Middle frontal gyrus (tissue), 1 donor: ENCODE data around the gene DDO.

Source experiments
- DNase-seq: peaks from one replicate; pipeline ENCODE4 v3.0.0-alpha.2; 2015; ENCODE audit warnings: low spot score; ENCODE audit errors: extremely low spot score

Gene DDO

DNA sequence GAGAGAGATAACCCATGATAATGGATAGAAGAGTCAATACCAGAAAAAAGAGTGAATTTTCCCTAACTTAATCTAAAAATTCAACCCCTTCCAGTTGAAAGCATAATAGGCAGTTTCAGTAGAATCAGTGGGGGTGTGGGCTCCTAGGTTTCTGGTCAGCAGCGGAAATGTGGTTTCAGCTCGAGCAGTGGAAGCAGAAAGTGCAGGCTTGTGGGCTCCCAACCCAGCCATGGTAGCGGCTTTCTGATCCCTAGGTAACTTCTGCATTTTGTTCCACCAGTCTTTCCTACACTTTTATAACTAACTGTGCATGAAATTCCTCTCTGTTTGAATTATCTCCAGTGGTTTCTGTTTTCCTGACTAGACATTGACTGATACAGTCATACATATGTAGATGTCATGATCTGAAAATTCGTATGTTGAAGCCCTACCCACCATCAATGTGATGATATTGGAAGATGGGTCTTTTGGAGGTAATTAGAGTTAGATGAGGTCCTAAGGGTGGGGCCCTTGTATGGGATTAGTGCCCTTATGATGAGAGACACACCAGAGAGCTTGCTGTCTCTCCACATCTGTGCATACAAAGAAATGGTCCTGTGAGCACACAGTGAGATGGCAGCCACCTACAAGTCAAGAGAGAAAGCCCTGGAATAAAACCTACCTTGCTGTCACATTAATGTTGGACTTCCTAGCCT, 6.5 kb upstream of the DDO start:
- DNase-seq = no peak

DNA sequence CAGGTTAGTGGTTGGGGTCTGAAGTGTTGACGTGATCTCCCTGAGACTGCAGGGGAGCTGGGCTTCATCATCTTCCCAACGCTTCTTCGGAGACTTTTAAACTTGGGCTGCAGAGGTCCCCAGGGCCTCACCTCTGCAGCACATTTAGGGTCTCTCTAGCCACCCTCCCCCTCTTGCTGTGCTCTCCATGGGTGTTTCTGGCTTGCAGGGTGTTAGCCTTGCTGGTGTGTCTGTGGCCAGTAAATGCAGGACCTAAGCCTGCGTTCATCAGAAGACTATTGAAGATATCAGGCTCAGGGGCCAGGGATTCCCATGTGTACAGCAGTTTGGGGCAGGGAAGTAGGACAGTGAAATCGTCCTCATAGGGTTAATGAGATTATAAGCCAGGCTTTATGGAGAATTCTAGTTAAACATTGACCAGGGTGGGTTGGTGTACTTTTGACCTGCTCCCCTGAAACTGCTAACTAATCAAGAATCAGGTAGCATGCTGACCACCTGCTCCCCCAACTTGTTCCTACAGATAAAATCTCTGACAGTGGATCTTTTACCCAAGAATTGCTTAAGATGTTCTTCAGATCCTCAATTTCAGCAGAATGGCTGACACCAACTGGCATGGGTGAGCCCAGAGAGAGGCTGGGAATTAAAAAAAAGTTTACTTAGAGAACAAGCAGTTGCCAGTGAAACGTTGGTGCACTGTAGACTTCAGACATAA, 3.8 kb upstream of the DDO start:
- no peak for DNase-seq

DNA sequence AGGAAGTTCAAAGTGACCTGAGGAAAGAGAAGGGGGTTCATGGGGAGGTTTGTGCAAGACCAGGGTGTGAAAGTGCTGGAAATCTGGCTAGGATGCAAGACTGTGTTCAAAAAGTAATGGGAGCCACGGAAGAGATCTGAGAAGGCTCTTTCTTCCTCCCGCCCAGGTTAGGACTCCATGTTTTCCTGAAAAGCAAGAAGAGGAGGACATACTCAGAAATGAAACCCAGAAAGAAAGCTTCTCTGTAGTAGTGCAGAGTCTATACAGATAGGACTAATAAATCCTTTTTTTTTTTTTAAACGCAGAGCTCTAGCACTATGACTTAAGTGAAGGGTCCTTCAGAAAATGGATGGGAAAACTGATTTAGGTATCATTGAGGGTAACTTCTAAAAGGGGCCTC, 3.2 kb upstream of the DDO start:
- DNase-seq = no peak

DNA sequence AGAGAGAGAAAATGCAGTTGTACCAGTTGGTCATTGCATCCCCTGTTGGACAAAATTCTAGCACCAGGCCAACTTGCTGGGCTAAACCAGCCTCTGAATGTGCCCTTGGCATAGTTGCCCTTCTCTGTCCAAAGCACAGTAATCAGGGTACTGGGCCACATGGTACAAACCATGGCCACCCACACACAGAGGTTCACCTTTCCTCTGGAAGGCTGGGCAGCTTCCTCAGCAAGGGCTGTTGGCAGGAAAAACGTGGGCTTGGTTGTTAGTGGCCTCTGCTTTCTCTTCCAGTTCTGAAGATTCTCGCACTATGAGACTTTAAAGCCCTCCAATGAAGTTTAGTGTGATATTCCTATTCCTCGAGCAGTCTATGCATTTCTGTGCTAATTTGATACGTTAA, 706 bp downstream of the DDO start:
- no peak for DNase-seq

DNA sequence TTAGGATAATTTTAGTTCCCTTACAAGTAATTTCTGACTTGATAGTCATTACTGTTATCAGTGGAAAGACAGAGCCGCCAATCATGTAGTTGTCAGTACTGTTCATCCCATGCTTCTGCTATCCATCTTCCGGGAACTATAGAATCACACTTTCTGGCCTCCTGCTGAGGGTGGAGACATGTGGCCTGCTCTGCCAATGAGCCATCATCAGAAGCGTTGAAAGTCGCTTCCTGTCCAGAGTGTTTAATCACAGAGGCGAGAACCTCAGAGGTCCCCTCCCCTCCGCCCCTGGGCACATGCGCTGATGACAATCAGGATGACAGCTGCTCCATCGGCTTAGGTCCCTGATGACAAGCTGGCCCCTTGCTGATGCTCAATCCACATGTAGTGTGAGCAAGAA, 3.0 kb downstream of the DDO start:
- DNase-seq = no peak

DNA sequence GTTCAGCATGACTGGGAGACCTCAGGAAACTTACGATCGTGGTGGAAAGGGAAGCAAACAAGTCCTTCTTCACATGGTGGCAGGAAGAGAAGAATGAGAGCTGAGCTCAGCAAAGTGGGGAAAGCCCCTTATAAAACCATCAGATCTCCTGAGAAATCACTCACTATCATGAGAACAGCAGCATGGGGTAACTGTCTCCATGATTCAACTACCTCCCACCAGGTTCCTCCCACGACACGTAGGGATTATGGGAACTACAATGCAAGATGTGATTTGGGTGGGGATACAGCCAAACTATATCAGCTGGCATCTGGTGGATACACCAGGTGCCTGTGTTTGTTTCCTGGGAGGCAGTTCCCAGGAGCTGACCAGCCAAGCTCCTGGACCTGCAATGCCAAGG, 4.9 kb downstream of the DDO start:
- DNase-seq = no peak

DNA sequence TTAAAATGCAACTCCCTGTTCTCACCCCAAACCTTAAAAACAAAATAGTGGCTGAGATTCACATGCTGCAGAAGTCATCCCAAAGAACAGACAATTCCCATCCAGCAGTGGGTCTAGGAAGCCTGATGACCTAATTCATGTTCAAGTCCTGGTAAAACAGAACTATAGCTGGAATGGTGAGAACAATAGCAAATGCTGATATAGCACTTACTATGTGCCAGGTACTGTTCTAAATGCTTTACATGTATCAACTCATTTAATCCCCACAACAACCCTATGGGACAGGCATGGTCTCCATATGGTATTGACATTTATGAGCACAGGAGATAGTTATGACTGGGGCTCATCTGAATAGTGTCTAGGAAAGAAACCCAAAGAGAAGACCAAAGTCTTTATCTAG, 5.6 kb downstream of the DDO start:
- no peak for DNase-seq

DNA sequence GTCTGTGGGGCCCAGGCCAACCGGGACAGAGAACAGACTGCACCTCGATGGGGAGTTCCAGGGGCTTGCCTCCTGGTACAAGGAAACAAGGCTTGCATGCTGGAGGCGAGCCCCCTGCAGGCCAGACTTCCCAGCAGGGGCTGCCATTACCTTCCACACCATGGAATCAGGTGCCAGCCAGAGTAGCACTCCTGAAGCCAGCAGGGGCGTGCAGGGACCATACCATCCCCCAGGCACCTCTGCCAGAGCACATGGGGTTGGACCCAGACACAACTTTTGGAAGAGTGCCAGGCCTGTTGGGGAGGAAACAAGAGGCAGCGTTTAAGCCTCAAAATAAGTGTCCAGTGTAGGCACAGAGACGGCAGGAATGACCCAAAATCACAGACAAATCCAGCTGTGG, 6.5 kb downstream of the DDO start:
- no peak for DNase-seq

DNA sequence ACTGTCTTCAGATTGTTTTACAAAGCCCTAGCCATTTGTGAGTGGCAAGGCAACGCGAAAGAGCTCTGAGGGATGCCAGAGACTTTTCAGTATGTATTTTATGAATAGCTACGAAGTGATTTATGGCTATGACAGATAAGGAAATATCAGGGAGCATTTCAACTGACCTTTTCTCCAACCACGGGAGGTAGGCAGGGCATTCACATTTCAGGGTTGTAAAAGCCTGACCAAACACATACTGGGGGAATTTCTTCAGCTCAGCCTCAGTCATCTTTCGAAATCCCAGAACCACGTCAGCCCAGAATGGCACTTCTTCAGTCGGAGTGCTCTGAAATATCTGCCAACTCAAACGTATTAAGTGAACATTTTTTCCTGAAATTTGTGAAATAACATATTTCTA, 10.8 kb downstream of the DDO start:
- no peak for DNase-seq

DNA sequence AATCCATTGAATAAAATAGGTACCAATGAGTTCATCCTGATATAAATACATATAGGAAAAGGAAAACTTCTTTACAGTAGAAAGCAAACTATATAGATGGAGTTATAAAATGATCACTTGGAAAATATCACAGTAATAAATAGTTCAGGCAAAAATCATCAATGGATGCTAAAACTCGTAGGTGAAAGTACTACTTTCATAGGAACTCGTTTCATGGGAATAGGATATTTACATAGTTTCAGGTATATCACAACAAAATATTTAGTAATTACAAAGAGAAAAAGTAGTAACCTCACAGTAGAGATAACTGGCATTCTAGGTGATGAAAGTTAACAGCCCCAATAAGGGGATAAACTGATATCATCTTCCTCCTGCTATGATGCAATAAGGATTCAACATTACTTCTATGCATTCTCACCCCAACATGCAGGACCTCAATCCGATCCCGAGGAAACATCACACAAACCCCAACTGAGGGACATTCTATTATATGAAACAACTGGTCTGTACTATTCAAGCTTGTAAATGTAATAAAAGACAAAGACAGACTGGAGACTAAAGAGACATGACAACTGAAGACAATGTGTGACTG, 13.7 kb downstream of the DDO start:
- DNase-seq = no peak

DNA sequence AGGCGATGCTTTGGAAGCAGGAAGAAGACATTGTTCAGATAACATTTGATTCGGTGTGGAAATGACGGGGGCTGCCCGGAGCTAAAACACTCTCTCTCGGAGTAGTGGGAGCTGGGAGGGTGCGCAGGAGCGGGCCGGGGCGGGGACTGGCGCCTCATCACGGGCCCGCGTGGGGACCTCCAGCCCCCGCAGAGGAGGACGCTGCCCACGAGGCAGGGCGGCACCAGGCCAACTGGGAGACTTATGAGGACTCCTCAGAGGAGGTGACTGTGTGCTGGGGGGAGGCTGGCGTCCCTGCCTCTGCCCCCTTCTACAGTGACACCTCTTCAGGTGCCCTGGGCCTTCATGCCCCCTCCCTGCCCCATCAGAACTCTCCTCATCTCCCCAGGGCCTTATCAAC, 15.2 kb downstream of the DDO start:
- DNase-seq = no peak

DNA sequence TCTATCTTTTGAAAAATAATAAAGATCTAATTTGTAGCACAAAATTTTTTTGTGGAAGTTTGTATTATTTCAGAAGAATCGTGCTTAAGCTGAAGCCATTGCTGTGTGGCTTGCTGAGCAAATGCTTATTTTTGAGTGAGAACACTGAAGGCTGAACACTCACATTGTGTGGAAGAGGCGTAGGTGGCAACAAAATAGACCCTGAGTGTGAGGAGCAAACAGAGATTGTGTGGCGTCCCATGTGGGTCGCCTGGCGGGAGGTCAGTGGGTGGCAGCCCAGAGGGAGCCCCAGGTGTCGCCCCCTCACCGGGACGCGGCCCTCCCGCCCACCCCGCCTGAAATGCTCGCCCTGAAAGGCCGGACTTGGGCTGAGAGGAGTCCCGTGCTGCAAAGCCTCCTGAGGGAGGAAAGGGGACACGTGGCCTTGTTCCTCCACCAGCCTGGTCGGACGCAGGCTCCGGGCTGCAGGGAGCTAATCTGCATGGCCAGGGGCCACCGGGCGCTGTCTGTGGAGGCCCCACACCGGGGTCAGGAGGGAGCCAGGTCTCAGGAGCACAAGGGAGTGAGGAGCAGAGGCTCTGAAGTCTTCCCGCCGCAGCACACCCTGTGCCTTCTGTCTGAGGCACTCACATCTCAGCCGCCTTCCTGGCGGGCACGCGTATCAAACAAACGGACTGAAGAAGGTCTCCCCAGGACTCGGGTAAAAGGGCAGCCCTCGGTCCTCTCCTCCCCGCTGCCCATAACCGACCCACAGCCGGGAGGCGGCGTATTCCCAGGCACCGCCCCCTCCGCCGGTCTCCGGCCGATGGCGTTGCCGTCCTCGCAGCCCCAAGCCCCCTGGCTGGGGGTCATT, 15.9 kb downstream of the DDO start:
- no peak for DNase-seq

DNA sequence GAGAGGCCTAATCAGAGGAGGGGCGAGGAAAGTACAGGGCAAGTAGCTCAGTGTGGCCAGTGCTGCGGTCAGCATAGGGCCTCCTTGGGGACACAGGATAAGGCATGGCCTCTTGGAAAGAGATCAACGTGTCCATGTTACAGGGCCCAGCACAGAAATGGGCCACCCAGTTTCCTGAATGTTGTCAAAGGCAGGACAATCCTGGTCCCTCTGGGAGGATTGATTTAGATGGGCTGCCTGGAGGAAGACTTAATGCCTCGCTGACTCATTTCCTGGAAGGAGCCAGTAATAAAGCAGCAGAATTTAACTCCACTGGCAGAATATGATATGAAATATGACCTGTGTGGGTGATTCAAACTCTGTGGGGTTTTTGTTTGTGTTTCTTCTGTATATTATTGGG, 16.6 kb downstream of the DDO start:
- DNase-seq = no peak

DNA sequence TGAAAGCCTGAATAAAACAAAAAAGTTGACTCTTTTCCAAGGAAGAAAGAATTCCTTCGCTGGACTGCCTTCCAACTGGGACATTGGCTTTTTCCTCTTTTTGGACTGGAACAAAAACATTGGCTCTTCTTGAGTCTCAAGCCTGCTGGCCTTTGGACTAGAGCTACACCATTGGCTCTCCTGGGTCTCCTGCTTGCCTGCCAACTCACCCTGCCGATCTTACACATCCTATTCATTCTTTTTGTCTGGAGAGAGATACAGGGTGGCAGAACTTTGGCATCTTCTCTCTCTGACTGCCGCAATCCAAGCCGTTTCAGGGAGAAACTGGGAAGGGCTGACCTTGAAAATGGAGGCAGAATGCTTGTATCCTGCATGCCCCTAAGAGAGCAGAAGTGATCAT, 20.2 kb downstream of the DDO start:
- DNase-seq = no peak

DNA sequence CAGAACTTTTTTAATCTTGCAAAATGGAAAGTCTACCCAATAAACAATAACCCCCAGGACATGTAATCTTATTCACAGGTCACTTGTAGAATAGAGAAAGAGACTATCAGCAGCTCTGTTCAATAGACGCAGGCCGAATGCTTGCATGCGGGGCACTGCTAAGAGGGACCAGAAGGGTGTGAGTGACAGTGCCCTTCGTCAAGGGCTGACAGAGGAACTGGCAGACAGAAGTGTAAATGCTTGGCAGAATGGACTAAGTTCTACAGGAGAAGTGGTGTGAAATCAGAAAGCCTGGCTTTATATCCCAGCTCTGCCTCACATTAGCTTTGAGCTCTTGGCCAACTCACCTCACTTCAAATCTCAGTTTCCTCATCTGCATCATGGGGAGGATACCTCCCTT, 21.0 kb downstream of the DDO start:
- DNase-seq = no peak

DNA sequence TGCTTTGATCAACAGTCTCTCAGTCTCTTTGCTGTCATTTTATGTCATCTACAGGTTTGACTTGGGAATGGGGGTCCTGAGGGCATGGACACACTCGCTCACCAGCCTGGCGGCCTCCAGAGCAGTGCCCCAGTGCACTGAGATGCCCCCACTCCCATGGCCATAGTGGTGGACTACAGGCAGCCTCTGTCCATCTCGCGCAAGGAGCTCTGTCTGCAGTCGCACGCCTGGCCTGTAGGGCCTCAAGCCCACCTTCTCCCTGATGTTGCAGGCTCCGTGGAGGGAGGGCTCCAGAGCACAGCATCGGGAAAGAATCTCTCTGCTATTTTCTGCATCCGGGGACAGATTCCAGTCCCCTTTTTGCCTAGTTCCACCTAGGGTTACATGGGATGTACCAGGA, 22.6 kb downstream of the DDO start:
- DNase-seq = no peak

DNA sequence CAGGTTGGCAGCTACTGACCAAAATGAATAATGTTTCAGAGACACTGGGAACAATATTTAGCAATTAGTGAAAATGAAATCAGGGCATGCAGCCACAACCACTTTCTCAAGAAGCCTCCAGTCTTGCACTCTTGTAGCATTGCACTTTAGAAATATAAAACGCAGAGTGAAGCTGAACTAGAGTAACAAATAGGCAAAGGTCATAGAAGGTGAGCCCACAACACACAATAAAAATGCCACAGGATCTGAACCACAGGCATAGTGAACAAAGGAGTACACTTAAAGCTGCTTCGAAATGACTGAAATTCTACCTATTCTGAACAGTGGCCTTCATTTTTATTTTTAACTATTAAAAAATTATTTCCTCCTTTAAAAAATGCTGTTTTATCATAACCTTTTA, 25.0 kb downstream of the DDO start:
- DNase-seq = no peak

DNA sequence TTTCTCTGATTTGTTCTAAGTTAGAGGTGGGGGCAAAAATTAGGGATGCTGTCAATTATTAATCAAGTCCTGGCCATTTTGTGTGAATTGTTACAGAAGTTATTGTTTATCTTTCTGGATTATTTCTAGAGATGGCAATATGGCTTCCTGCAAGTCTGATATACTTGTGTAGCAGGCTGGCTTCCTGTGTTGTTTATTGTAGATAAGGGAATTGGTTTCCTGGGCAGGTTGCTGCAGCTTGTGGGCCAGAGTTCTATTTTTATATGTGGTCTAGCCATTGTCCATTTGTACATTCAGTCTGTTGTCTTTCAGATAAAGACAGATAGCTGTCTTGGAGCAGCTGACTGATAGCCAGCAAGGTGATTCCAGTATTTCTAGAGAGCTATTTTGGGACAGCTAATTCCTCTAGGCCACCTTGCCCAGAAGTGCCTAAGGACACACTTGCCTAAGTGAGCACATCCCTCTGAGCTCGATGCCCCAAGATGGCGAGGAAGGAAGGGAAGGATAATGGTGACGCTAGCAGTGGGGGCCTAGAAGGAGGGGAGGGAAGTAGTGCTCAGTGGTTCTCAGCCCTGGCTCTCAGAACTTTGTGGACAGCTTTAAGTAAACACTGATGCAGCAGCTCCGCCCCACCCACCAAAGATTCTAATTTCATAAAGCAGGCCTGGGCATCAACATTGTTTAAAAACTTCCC, 25.5 kb downstream of the DDO start:
- no peak for DNase-seq

DNA sequence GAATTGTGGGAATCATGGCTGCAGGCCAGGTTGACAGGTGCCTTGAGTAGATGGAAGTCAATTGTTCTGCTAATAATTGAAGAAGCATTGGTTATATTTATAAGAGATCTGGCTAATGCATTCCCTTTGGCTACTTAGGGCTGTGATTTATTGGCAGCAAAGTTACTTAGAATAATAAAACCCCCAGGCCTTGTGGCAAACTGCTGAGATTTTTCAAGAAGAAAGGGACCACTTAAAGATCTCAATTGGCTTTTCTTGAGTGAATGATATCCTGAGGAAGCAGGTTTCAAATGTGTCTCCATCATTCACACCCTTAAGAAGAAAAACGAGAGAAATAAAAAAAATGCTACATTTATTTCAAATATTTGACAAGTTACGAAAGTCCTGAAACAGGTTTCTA, 27.4 kb downstream of the DDO start:
- DNase-seq = no peak

DNA sequence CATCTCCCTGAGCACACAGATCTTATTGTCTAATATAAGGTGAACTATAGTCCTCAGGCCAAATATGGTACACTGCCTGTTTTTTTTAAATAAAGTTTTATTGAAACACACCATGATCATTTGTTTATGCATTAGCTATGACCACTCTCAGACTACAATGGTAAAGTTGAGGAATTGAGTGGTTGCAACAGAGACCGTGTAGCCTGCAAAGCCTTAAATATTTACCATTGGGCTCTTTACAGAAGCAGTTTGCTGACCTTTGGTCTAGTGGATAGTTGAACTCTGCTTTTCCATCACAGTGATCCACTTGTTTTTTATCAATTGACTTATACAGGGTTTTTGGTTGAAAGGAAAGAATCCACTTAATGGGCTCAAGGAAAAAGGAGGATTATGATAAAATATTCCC, 29.9 kb downstream of the DDO start:
- no peak for DNase-seq

DNA sequence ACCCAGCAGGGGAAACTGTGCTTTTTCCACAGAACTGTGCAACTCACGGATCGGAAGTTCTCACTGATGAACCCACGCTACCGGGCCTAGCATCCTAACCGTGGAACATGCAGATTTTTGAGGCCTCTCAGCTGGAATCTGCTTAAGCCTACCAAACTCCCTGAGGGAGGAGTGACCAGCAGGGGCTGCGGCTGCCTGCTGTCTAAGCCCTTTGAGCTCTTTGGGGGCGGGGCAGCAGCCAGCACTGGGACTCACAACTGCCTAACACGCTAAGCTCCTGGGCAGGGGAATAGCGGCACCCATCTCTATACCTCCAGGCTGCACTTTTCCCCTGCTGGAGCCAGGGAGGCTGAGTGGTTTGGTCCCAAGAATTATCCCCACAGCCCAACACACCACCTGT, 36.8 kb downstream of the DDO start:
- no peak for DNase-seq

DNA sequence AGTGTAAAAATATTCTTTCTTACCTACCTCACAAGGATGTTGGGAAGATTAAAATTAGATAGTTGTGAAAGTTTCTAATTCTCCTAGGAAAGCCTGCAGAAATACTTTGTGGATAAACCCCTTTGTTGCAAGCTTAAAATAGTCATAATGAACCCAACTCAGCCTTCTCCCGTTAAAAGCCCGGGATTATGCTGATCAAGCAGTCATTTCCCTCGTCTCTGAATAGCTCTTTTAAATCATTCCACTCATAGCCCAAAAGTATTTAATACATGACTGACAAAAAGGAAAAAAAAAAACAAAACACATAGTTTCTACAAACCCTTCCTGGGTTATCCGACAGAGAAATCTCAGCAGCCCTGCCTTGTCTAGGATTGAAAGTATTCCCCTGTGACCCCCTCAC, 46.3 kb downstream of the DDO start:
- no peak for DNase-seq
